GDM1 (cell line): Measurements from ENCODE around the gene VOPP1.

Experiments
- DNase-seq: peaks from one replicate; lab custom pipeline; 2025; lab: John Stamatoyannopoulos, UW

Gene VOPP1

DNA sequence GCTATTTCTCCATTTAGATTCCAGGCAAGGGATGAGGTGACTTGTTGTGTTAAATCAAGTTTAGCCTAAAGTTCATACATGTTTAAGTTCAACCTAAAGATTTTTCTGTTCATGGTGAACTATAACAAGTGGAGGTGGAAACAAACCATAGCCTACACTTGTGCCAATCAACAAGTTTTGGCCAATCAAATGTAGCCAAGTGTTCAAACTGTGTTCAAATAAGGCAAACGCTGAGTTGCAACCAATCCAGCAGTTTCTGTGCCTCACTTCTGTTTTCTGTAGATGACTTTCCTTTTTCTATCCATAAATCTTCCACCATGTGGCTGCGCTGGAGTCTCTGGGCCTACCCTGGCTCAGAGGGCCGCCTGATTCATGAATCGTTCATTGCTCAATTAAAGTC, 4.5 kb upstream of the VOPP1 start:
- DNase-seq: no peak

DNA sequence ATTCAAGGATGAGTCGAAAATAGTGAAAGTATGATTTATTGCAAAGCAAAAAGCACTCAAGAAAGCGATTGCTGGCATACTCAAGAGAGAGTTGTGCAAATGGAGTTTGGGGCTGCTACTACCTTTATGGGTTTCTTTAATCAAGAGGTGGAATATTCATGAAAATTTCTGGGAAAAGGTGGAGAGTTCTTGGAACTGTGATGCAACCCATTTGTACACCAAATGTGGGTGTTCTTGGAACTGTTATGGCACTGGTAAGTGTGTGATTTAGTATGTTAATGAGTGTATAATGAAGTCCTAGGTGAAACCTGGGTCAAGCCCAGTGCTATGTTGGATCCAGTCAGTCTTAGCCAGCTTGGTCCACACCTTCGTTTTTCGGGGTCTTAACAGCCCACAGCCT, 3.4 kb upstream of the VOPP1 start:
- no peak for DNase-seq

DNA sequence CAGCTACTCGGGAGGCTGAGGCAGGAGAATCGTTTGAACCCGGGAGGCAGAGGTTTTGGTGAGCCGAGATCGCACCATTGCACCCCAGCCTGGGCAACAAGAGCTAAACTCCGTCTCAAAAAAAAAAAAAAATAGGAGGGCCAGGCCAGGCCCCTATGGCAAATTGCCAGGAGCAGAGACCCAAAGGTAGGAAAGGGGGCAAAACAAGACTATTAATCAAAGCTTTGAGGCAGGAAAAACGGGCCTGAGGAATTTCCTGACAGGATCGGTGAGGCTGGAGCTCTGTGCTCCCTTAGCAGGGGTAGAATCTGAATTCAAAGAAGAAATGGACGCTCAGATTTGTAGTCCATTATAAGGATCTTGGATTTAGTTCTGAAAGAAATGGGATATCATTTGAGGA, 2.8 kb upstream of the VOPP1 start:
- DNase-seq: no peak

DNA sequence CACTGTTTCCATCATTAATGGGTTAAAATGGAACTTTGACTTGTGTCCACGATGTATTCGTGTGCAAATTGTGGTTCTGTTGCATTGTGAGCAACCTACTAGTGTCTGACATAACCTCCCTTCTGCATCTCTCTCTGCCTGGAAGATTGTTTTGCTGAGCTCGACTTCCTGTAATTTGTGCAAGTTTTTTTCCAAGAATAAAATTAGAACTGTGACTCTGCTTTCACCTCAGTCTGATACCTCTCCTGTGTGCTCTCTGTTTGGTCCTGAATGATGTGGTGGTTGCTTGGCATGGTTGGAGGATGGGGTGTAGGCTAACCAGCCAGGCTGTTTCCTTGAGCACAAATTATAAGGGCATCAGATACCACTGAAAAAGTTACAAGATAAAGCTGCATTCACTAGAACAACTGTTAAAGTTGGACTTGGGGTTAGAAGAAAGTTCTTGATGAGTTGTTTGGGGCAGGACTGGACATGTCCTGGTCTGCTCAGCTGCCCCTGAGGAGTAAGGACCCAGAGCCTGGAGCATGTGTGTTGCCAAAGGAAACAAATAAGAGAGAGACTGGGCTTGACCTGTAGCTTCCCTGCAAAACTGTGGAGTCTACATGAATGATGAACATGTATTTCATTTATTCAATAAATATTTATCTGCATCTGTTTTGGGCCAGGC, 1.9 kb upstream of the VOPP1 start:
- DNase-seq: no peak

GRCh38 chr7:55573234-55573900, 1.1 kb upstream of the VOPP1 start:
- no peak for DNase-seq

GRCh38 chr7:55571511-55572377, 558 bp downstream of the VOPP1 start:
- peak; percentile 18 for DNase-seq

- DNase-seq: no peak
These were observed 1.4 kb downstream of the VOPP1 start for GRCh38 chr7:55570939-55571338.

GRCh38 chr7:55570218-55570873, 2.0 kb downstream of the VOPP1 start:
- no peak for DNase-seq

- DNase-seq: no peak
These were observed 2.5 kb downstream of the VOPP1 start for GRCh38 chr7:55569797-55570196.

GRCh38 chr7:55569269-55569663, 3.0 kb downstream of the VOPP1 start:
- DNase-seq: no peak

GRCh38 chr7:55568613-55569268, 3.6 kb downstream of the VOPP1 start:
- DNase-seq: no peak

GRCh38 chr7:55567571-55567970, 4.7 kb downstream of the VOPP1 start:
- no peak for DNase-seq

DNA sequence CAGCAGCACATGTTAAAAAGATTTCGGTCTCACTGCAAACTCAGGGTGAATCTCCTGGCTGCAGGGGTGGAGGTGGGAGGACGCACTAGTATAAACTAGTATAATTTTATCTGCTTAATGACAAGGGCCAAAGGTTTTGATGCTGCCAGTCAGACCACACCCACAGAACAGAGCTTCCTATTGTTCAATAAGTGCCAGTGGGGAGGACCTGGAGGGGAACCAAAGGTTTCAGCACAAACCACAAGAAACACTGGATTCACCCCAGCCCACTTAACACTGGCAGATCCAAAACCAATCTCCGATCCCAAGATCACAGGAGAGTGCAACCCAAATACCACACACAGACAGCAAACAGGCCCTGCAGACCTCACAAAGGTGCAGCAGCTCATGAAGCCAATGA, 6.6 kb downstream of the VOPP1 start:
- no peak for DNase-seq

DNA sequence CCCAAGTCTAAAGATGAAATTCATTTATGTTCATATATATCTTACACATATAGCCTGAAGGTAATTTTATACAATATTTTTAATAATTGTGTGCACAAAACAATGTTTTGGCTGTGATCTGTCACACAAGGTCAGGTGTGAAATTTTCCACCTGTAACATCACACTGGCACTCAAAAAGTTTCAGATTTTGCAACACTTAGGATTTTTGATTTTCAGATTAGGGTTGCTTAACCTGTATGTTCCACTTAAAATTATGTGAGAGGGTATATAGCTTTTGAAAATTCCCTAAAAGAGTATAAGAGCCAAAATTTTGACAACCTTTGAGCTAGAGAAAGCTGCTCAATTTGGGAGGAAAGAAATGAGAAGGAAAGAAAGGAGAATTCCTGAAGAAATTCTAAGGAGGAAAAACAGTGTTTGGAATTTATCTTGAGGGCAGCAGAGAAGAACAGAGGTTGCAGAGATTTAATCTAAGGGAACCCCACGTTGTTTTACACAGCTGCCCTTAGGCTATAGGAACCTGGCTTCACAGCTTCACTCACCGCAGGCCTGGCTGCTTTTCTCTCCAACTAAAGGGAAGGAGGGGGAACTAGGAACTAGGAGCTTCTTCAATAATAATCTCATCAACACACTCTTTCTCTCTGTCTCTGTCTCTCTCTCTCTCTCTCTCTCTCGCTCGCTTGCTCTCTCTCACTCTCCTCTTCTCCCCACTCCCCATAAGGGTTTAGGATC, 8.5 kb downstream of the VOPP1 start:
- no peak for DNase-seq

DNA sequence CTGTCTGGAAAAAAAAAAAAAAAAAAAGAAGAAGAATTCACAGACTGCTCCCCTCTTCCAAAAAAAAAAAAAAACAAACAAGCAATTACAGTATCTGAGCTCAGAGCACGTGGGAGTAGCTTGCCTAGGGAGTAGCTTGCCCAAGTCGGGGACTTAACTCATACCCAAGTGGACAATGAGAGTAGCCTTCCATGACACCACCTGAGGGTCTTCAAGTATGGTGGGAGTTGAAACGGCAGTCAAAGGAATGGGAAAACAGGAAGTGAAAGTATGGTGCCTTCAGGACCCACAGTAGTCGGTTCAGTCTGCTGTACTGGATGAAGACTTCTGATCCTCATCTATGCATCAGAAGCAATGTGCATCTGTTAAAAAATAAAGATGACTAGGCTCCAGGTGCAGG, 10.6 kb downstream of the VOPP1 start:
- DNase-seq: no peak

DNA sequence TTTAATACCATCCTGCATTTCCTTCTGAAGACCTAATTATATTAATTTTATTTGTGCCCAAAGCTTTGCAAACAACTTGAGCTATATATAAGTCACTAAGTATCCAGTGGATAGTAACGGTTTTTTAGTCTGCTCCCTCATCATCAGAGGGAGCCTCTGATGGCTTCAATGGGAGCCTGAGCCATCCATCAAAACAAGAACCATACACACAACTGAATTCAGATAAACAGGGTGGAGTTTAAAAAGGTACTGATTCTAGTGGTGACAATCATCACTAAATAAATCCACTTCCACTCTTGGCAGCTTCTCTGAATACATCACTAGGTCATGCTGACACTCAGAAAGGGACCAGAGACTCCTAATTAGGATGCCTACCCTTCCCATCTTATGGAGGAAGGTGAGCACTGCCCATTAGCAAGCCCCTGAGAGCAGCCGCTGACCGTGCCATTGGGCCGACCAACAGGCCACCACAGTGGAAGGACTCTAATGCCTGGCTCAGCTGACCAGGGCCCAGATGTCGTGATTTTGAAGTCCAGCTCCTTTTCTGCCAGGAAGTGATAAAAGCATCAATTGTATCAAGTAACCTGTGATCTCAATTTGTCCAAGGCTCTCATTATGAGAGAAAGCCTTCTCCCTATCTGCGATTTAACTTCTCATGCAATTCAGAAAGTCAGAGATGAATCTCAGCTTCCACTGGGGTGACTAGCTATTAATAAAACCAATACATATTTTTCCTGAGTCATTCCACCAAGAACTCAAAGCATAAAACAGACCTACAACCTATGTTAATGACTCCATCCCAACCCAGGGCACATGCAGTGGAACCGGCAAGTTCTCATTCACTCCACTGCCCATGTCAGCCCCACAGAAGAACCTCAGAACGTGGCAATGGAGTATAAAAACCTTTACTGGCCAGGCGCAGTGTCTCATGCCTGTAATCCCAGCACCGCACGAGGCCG, 13.1 kb downstream of the VOPP1 start:
- no peak for DNase-seq

DNA sequence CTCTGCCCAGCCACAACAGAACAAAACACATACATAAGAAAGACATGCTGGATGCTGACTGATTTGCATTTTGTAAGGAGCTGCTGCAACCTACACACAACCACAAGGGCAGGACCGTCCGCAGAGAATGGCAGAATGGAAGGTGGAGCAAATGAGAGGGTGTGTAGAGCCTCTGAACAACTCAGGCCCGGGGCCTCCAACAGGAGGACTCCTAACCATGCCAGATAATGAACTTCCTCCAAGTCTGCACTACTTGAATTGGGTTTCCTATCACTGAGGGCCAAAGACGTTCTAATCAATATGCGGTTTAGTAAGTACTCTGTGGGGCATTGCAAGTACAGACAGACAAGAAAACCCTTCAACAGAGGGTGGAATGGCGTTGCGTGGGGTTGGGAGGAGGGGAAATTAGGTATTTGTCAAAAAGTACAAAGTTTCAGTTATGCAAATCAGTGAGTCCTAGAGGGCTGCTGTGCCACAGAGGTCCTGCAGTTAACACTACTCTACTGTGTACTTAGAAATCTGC, 14.6 kb downstream of the VOPP1 start:
- no peak for DNase-seq

DNA sequence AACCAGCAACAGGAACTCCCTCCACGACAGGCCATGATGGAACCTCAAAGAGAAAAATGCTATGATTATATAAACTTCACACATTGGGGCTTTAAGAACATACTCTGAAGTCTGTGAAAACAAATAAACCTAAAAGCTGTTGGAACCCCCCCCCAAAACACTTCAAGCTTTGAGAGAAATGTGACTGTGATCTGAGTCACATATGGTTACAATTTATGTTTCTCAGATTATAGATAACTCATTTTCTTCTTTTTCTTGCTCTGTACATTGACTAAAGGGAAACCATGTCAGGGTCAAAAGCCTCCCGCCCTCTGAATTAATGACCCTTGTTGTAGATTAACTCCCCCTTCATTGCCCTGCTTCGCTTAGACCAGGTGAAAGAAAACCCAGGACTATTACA, 15.8 kb downstream of the VOPP1 start:
- DNase-seq: no peak

- DNase-seq: no peak
These were observed 16.3 kb downstream of the VOPP1 start for GRCh38 chr7:55556031-55556430.

DNA sequence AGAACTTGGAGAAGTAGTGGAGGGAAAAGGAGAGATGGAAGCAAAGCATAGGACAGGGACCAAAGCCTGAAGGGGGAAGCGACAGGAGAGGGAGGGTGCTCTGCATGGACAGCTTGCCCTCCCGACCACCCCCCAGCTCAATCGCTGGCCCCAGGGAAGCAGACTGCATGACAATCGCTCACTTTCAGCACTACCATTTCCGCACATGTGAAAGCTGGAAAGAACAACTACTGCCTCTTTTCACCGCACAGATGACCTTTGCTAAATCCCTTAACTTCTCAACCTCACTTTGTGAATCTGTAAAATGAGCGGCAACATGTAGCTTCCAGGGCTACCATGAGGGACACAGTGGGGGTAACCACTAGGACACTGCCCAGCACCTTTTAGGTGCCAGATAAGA, 17.1 kb downstream of the VOPP1 start:
- no peak for DNase-seq
